ENCODE measurements around the gene ZBTB7C. TPM values are rescaled to one million over a fixed set of nuclear protein-coding genes. Genes with fewer than 3 reads are reported as not detected.

Gene ZBTB7C
- total RNA-seq, 1 donor from 2014 or later = 1.1 TPM

DNA sequence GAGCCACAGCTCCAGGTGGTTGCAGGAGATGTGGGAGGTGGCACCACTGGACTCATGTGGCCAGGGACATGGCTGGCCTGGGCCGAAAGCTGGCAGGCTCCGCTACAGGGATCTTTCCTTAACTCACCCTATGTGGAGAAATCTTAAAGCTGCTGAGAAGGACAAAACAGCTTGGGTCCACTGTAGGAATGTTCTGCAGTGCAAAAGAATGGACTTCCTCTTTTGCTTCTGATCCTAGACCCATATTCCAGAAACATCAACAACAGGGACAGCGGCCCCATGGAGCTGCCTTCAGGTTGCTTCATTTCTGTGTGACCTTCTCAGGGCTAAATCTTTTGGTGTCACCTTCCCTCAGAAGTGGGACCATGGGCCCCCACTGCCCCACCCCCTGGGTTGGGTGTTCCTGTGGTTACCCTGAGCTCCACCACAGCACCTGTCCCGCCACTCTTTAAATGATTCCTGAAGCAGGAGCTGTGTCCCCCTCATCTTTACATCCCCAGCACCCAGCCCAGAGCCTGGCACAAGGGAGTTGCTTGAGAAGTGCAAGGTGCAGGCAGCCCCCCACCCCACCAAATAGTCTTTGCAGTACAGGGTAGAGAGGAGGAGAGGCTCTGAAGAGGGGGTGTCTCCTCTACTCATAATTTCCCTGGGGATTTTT is 205.8 kb downstream of the ZBTB7C start:
- peaks cover 2% of the 10 kb centered on the region for H3K27me3 ChIP-seq (ENCODE audit: control insufficient read depth, insufficient read depth, low read length)
- H3K4me3 ChIP-seq (ENCODE audit: low read depth, low read length) = no peak overlapping the region
- no peak for TF ChIP-seq CTCF (IDR thresholded peaks at IDR 0.05; ENCODE audit: insufficient read depth, low read length, poor library complexity, severe bottlenecking)
- H3K36me3 ChIP-seq (ENCODE audit: control insufficient read depth, insufficient read depth, low read length) = no peaks in the 10 kb centered on the region
- no peak for DNase-seq (ENCODE audit: low read depth)

DNA sequence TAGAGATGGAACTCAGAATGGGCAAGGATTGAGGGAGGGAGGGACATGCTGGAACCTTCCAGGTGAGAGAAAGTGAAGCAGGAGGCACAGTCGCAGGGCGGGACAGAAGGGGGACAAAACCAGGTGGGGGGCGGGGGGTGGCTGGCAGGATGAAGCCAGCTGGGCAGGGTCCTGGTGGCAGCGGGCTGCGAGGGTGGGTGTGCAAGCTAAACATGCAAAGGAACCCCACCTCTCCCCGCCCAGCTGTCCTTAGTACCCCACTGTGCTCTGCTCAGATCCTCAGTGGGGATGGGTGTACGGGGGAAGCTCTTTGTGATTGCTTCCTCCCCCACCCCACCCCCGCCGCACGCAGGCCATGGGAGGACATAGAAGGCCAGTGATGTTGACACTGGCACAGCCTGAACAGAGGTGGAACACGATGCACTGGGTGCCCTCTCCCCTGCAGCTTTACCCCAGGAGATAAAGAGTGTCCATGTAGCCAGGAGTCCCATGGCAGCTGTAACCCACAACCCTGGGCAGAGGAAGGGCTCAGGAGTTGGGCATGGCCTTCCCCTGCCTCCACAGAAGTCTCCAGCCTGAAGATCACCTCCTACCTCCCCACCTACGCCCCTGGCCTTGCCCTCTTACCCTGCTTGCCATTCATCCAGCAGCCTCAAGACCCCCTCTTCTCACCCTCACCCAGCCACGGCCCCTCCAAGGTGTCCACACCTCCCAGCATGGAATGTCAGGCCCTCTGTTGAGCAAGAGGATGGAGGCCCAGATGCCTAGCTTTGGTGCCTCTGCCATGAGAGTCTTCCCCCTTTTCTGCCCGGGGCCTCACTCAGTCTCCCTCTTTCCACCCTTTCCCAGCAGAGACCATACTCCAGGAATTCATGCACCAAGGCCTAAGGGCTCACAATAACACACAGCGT is 206.6 kb downstream of the ZBTB7C start:
- Histone ChIP-seq H3K4me3 (ENCODE audit: low read depth, low read length) (no peak overlapping the region), H3K27me3 (ENCODE audit: control insufficient read depth, insufficient read depth, low read length) (no peaks in the 10 kb centered on the region), H3K36me3 (ENCODE audit: control insufficient read depth, insufficient read depth, low read length) (no peaks in the 10 kb centered on the region)
- TF ChIP-seq CTCF (IDR thresholded peaks at IDR 0.05; ENCODE audit: insufficient read depth, low read length, poor library complexity, severe bottlenecking) = no peak
- DNase-seq (ENCODE audit: low read depth) = no peak

- DNase-seq (ENCODE audit: low read depth) = no peak
- Histone ChIP-seq H3K4me3 (ENCODE audit: low read depth, low read length) (no peak overlapping the region), H3K36me3 (ENCODE audit: control insufficient read depth, insufficient read depth, low read length) (no peaks in the 10 kb centered on the region), H3K27me3 (ENCODE audit: control insufficient read depth, insufficient read depth, low read length) (peaks cover 2% of the 10 kb centered on the region)
- no peak for TF ChIP-seq CTCF (IDR thresholded peaks at IDR 0.05; ENCODE audit: insufficient read depth, low read length, poor library complexity, severe bottlenecking)
Observed at GRCh38 chr18:48202006-48202348, 207.2 kb downstream of the ZBTB7C start.

GRCh38 chr18:48201337-48202005 is 207.7 kb downstream of the ZBTB7C start:
- peaks cover 2% of the 10 kb centered on the region for H3K27me3 ChIP-seq (ENCODE audit: control insufficient read depth, insufficient read depth, low read length)
- H3K36me3 ChIP-seq (ENCODE audit: control insufficient read depth, insufficient read depth, low read length) = no peaks in the 10 kb centered on the region
- no peak for TF ChIP-seq CTCF (IDR thresholded peaks at IDR 0.05; ENCODE audit: insufficient read depth, low read length, poor library complexity, severe bottlenecking)
- H3K4me3 ChIP-seq (ENCODE audit: low read depth, low read length) = no peak overlapping the region
- DNase-seq (ENCODE audit: low read depth) = no peak

GRCh38 chr18:48200631-48201336 is 208.4 kb downstream of the ZBTB7C start:
- no peak for TF ChIP-seq CTCF (IDR thresholded peaks at IDR 0.05; ENCODE audit: insufficient read depth, low read length, poor library complexity, severe bottlenecking)
- Histone ChIP-seq H3K4me3 (ENCODE audit: low read depth, low read length) (no peak overlapping the region), H3K36me3 (ENCODE audit: control insufficient read depth, insufficient read depth, low read length) (no peaks in the 10 kb centered on the region), H3K27me3 (ENCODE audit: control insufficient read depth, insufficient read depth, low read length) (peaks cover 2% of the 10 kb centered on the region)
- no peak for DNase-seq (ENCODE audit: low read depth)

All from kidney epithelial cell (primary cell).